HG03159 (cell line): ENCODE measurements around the gene CCL19.

Experiments used
- ATAC-seq: cut with Tn5 transposase; IDR thresholded peaks from one replicate; pipeline ENCODE4 v1.9.1; 2021; ENCODE audit warnings: mild to moderate bottlenecking, moderate library complexity; ENCODE audit not compliant: unreplicated experiment

Gene CCL19

GRCh38 chr9:34664281-34665066, 26.6 kb downstream of the CCL19 start:
- peak; percentile 60 for ATAC-seq

GRCh38 chr9:34663303-34663605, 27.8 kb downstream of the CCL19 start:
- no peak for ATAC-seq

- no peak for ATAC-seq
Observed at GRCh38 chr9:34662526-34663302, 28.4 kb downstream of the CCL19 start, which contains the start of gene CCL27. Gene CCL27, minus strand, starts transcription at chr9:34662657. Its CDS starts 24 bp downstream, at chr9:34662633.

GRCh38 chr9:34659592-34660253, 31.4 kb downstream of the CCL19 start:
- no peak for ATAC-seq

GRCh38 chr9:34658461-34658860, 32.6 kb downstream of the CCL19 start:
- ATAC-seq = no peak

GRCh38 chr9:34656992-34657391, 34.1 kb downstream of the CCL19 start:
- ATAC-seq = no peak

GRCh38 chr9:34655394-34655793, 35.7 kb downstream of the CCL19 start:
- no peak for ATAC-seq

GRCh38 chr9:34654323-34655051, 36.6 kb downstream of the CCL19 start:
- ATAC-seq = no peak

GRCh38 chr9:34653151-34654072, 37.7 kb downstream of the CCL19 start:
- ATAC-seq = no peak

- no peak for ATAC-seq
Observed at GRCh38 chr9:34652602-34653000, 38.5 kb downstream of the CCL19 start.

GRCh38 chr9:34651876-34652601, 39.0 kb downstream of the CCL19 start, which contains the start of gene IL11RA:
Gene IL11RA, plus strand, starts transcription at chr9:34652185. Its CDS starts 3,033 bp downstream, at chr9:34655218.
- ATAC-seq = no peak

- no peak for ATAC-seq
Observed at GRCh38 chr9:34651321-34651720, 39.8 kb downstream of the CCL19 start.

GRCh38 chr9:34650816-34651215, 40.3 kb downstream of the CCL19 start:
- no peak for ATAC-seq

- no peak for ATAC-seq
Observed at GRCh38 chr9:34648673-34649072, 42.4 kb downstream of the CCL19 start.

GRCh38 chr9:34647651-34648050, 43.4 kb downstream of the CCL19 start:
- ATAC-seq = no peak

- no peak for ATAC-seq
Observed at GRCh38 chr9:34647084-34647403, 44.0 kb downstream of the CCL19 start.

GRCh38 chr9:34646211-34647083, 44.6 kb downstream of the CCL19 start, which contains the start of gene GALT:
Gene GALT, plus strand, starts transcription at chr9:34646675. Its CDS starts 30 bp downstream, at chr9:34646705.
- ATAC-seq = peak; percentile 79

- ATAC-seq = no peak
Observed at GRCh38 chr9:34644766-34645314, 46.2 kb downstream of the CCL19 start.
